SK-MEL-5 (cell line): Measurements from ENCODE around the gene EYS. TPM values are rescaled to one million over a fixed set of nuclear protein-coding genes. Genes with fewer than 3 reads are reported as not detected.
A peak's percentile ranks its signal among the peaks of the same experiment; 100 is the strongest.
"Not testable (repeated sequence)": the region's sequence is repeated elsewhere in the genome, so short reads cannot be mapped to it uniquely, and the experiment has no call there.

Experiments
- DNase-seq: peaks from one replicate; pipeline ENCODE4 v3.0.0-alpha.2; 2016; ENCODE audit warnings: low read depth, low spot score
- in situ Hi-C: cut with HindIII; loops from 2 replicates; pipeline ENCODE4 v1.10.0; 2016; ENCODE audit warnings: low sequenced_read_pairs, high pct_unique_total_duplicates, low pct_unique_long_range_greater_than_20kb
- total RNA-seq: library from RNA; depleted of rRNA; stranded (reverse); fragments of >200 nt; shearing (Covaris generic); gene quantifications from 2 replicates; pipeline ENCODE4 v1.2.3, GENCODE V29; 2014

Gene EYS
- total RNA-seq, 1 experiment from 2014 or later: 0.03 TPM

- in situ Hi-C loops: no loop called here
- DNase-seq: no peak
These were observed 1738.4 kb downstream of the EYS start for GRCh38 chr6:63968650-63969049.

GRCh38 chr6:63964366-63964765, 1742.7 kb downstream of the EYS start:
- DNase-seq: peak; percentile 7
- in situ Hi-C loops: no loop called here

DNA sequence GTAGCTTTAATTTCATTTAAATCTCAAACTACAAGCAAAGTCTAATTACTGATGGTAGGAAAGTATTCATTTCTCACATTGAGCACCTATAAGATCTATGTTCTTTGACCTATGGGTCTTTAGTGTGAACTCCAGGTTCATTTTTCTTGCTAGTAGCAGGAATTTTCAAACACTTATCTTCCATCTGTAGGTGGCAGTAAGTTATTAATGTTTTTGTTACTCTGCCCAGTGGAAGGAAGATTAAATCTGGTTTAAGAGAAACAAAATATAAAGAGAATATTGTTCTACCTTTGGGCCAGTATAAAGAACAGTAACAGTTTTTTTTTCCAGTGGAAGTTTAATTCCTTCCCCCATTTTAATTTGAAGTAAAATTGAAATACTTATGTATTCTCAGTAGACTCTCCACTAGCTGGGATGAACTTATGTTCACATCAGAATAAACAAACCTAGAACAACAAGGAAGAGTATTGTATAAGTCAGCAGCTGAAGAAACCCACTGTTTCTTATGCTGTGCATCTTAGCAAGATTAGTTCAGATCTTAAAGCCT, 1743.2 kb downstream of the EYS start:
- in situ Hi-C loops: no loop called here
- DNase-seq: peak; percentile 48

DNA sequence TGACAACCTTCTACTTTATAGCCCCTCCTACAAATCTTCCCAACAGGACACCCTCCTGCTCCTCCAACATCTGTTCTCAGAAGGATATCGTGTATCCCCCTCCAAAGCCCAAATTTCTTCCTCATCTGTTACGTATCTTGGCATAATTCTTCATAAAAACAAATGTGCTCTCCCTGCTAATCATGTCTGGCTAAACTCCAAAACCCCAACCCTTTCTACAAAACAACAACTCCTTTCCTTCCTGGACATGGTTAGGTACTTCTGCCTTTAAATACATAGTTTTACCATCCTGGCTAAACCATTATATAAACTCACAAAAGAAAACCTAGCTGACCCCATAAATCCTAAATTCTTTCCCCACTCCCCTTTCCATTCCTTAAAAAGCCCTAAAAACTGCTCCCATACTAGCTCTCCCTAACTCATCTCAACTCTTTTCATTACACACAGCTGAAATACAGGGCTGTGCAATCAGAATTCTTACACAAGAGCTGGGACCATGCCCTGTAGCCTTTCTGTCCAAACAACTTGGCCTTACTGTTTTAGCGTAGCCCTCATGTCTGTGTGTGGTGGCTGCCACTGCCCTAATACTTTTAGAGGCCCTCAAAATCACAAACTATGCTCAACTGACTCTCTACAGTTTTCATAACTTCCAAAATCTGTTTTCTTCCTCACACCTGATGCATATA, 1753.5 kb downstream of the EYS start:
- in situ Hi-C loops, DNase-seq: not testable (repeated sequence)

GRCh38 chr6:63947792-63948529, 1759.1 kb downstream of the EYS start:
- in situ Hi-C loops: no loop called here
- no peak for DNase-seq

GRCh38 chr6:63945987-63946386, 1761.0 kb downstream of the EYS start:
- DNase-seq: no peak
- in situ Hi-C loops: no loop called here

- no peak for DNase-seq
- in situ Hi-C loops: no loop called here
These were observed 1763.2 kb downstream of the EYS start for GRCh38 chr6:63943826-63944225.

- peak; percentile 47 for DNase-seq
- in situ Hi-C loops: no loop called here
These were observed 1765.1 kb downstream of the EYS start for GRCh38 chr6:63941747-63942470.

GRCh38 chr6:63940056-63940455, 1767.0 kb downstream of the EYS start:
- in situ Hi-C loops: no loop called here
- DNase-seq: no peak

DNA sequence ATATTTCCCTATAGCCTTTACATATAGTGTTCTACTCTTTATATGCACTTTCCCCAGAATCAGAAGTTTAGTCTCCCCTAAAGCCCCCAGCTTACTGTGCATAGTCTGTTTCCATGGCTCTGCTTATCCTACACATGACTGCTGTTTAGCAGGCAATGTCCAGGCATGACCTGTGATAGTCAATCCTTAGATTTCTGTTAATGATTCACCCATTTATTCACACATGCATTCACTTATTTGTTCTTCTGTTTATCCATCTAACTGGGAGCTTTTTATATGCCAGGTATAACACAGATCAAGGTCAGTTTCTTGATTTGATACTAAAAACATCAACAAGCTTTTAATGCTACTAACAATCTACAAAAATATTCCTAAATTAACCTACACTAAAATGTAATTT, 1770.6 kb downstream of the EYS start:
- DNase-seq: no peak
- in situ Hi-C loops: no loop called here

DNA sequence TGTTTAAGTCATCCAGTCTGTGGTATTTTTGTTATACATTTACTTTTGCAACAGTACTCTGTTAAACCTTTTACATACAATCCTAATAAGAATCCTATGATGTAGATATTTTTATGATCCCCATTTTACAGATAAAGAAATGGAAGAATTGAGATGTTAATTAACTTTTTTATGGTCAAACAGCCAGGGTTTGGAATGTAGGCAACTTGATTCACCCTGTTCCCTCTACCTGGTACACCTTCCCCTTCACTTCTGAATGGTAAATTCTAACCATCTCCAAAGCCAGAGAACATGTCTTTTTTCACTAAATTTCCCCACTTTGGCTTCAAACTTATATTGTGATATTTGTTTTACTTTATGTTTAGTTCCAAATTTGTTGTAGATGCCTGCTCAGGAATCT, 1771.3 kb downstream of the EYS start:
- in situ Hi-C loops: no loop called here
- DNase-seq: no peak

DNA sequence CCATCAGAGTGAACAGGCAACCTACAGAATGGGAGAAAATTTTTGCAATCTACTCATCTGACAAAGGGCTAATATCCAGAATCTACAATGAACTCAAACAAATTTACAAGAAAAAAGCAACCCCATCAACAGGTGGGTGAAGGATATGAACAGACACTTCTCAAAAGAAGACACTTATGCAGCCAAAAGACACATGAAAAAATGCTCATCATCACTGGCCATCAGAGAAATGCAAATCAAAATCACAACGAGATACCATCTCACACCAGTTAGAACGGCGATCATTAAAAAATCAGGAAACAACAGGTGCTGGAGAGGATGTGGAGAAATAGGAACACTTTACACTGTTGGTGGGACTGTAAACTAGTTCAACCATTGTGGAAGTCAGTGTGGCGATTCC, 1773.1 kb downstream of the EYS start:
- DNase-seq, in situ Hi-C loops: not testable (repeated sequence)

- in situ Hi-C loops: no loop called here
- DNase-seq: no peak
These were observed 1776.2 kb downstream of the EYS start for GRCh38 chr6:63930848-63931247.

DNA sequence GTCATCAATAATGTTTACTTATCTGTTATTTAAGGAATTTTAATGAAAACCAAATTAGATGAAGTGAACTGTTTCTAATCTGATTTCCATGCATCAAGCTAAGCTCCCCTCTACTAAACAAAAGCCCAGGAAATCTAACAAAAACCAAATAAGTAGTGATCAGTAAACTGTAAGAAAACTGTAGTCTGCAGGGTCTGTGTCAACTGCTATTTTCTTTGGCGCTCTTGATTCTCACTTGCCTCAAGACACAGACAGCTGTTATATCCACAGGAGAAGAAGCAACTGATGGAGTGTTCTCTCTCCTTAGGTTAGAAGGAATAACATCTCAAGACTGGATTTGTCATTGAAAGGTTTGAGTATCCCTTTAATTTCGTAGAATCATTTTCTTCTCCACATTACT, 1777.9 kb downstream of the EYS start:
- in situ Hi-C loops: no loop called here
- DNase-seq: no peak

DNA sequence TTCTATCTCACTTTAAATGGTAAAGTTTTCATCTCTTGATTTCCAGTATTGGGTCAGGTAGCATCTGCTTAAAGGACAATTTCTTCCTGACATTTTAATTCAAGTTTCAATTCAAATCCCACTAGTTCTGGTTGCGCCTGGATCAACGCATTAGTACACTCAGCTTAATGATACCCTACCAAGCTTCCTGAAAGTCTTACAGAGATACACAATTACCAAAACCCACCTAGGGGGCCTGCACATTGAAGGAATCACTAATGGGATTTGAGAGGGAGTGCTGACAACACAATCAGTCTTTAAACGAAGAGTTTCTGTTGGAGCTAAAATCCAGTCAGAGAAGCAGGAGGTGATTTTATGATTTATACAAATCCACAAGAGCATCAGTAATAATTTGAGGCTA, 1778.4 kb downstream of the EYS start:
- DNase-seq: no peak
- in situ Hi-C loops: no loop called here

GRCh38 chr6:63926950-63927927, 1779.8 kb downstream of the EYS start:
- DNase-seq: no peak
- in situ Hi-C loops: no loop called here

- in situ Hi-C loops: no loop called here
- no peak for DNase-seq
These were observed 1780.7 kb downstream of the EYS start for GRCh38 chr6:63926258-63926780.
